Tibial nerve (tissue), 4 donors: ENCODE measurements around the gene CLTCL1. TPM values are rescaled to one million over a fixed set of nuclear protein-coding genes. Genes with fewer than 3 reads are reported as not detected.

Experiments
- DNase-seq, 2 donors: peaks; one replicate each; pipeline ENCODE4 v3.0.0-alpha.2; 2019; ENCODE audit warnings: low spot score in 2 of 2
- H3K27ac ChIP-seq, 4 donors: fragments of 200-600 bp; sonication (generic) in 3 of 4; one replicate each; pipeline ENCODE4 v1.5.1; 2017 to 2019; ENCODE audit warnings: mild to moderate bottlenecking in 1 of 4
- H3K27me3 ChIP-seq, 2 donors: fragments of 200-600 bp; sonication (generic) in 1 of 2; one replicate each; pipeline versions ENCODE4 v1.5.1 to v1.6.0; 2017 to 2019
- H3K36me3 ChIP-seq, 3 donors: fragments of 200-600 bp; sonication (generic); one replicate each; pipeline ENCODE4 v1.5.1; 2018 to 2019
- H3K4me1 ChIP-seq, 4 donors: fragments of 200-600 bp; sonication (generic) in 3 of 4; one replicate each; pipeline ENCODE4 v1.5.1; 2017 to 2019
- H3K4me3 ChIP-seq, 4 donors: fragments of 200-600 bp; sonication (generic) in 3 of 4; one replicate each; pipeline ENCODE4 v1.5.1; 2017 to 2019; ENCODE audit warnings: mild to moderate bottlenecking in 1 of 4, moderate library complexity in 1 of 4
- H3K9me3 ChIP-seq, 4 donors: fragments of 200-600 bp; sonication (generic) in 3 of 4; one replicate each; pipeline ENCODE4 v1.5.1; 2017 to 2019
- EP300 ChIP-seq, 2 donors: sonication (generic); formaldehyde crosslinking; IDR thresholded peaks; one replicate each; pipeline ENCODE4 v1.6.1; 2017; ENCODE audit warnings: antibody characterized with exemption in 2 of 2, mild to moderate bottlenecking in 1 of 2
- POLR2A ChIP-seq, 2 donors: fragments of 450-650 bp; IDR thresholded peaks; one replicate each; pipeline ENCODE4 v1.6.1; 2017; ENCODE audit warnings: antibody characterized with exemption in 2 of 2, mild to moderate bottlenecking in 2 of 2, moderate library complexity in 2 of 2
- WGBS, 2 donors: methylation state at CpG; one replicate each; pipeline ENCODE4 v1.1.5; 2018; 5-methylcytosine and 5-hydroxymethylcytosine counted together
- total RNA-seq, 4 donors: library from RNA; depleted of rRNA; stranded (reverse); fragments of >200 nt; gene quantifications; one replicate each; pipeline ENCODE4 v1.1.0, GENCODE V29; 2016
- TF ChIP-seq, protein P1 (sequence below), 5 experiments: fragments of 200-600 bp in 3 of 5; fragments of 450-650 bp in 2 of 5; sonication (generic) in 3 of 5; IDR thresholded peaks; one replicate each; pipeline ENCODE4 v1.5.1; 2016 to 2019; ENCODE audit warnings: antibody characterized with exemption in 5 of 5, mild to moderate bottlenecking in 3 of 5, moderate library complexity in 2 of 5

CLTCL1 gene
- total RNA-seq, 4 donors from 2014 or later, result 22.6 to 35.9 (median 26.8) TPM

DNA sequence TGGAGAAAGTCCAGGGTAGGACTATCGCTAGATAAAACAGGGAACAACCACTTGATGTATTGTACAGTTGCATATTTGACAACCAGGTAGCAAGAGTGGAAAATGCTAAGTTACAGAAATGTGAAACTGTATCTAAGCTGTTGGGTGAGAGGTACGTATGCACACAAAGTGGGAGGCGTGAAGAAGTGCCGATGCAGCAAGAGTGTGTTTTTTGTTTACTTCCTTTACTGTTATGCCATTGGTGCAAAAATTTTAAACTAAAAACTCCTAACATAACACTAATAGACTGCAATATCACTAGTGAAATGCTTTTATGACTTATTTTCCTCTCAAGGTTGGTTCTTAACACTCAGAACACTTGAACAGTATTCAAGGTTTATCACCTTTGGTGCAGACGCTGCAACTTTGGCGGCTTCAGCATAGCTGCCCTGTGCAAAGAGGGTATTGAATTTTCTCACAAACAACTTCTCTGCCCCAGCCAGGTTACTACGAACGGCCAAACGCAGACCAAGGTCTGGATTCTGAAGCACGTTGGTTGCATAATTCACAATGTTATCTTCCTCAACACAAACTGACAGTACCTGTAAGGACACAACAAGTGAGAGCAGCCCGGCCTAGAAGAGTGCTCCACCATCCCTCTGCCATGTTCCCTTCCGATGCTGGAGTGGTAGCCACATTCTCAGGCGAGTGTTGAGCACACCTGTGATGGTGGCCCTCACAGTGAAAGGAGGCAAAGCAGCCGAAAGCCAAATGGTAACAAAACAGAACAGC is 57.2 kb downstream of the CLTCL1 start:
- no peak for DNase-seq
- no peak overlapping the region for H3K27ac ChIP-seq
- no peaks in the 10 kb centered on the region for H3K9me3 ChIP-seq
- H3K27me3 ChIP-seq, result no peaks in the 10 kb centered on the region
- peaks cover 0 to 58% (median 2%) of the 10 kb centered on the region in 3 donors for H3K36me3 ChIP-seq
- H3K4me1 ChIP-seq, result no peaks in the 10 kb centered on the region
- H3K4me3 ChIP-seq, result no peak overlapping the region
- 93 to 94% methylated on average over 14 of the region's 14 CpGs for WGBS, 2 donors
- TF ChIP-seq EP300 (IDR thresholded peaks at IDR 0.05), result no peak
- TF ChIP-seq POLR2A (IDR thresholded peaks at IDR 0.05), result no peak

DNA sequence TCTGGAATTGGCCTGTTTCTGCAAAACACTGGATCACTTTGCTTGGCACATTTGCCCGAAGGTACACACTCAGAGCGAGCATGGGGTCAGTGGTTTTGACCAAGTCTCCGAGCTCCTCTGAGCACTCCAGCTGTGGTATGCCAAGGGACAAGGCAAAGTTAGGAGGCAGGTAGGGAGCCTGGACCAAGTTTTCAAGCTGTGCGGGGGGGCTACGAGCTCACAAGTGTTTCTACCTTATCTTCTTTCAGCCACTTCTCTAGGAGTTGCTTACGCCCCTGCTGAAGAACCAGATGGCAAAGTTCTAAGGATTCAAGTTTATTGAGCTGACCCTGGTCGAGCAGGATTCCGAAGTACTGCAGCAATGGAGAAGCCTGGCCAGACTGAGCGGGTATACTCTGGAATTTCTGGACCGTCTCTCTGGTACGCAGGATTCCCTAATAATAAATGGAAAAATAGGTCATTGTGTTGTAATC is 58.3 kb downstream of the CLTCL1 start:
- TF ChIP-seq EP300 (IDR thresholded peaks at IDR 0.05) (no peak), POLR2A (IDR thresholded peaks at IDR 0.05) (no peak)
- TF ChIP-seq, protein P1, sequence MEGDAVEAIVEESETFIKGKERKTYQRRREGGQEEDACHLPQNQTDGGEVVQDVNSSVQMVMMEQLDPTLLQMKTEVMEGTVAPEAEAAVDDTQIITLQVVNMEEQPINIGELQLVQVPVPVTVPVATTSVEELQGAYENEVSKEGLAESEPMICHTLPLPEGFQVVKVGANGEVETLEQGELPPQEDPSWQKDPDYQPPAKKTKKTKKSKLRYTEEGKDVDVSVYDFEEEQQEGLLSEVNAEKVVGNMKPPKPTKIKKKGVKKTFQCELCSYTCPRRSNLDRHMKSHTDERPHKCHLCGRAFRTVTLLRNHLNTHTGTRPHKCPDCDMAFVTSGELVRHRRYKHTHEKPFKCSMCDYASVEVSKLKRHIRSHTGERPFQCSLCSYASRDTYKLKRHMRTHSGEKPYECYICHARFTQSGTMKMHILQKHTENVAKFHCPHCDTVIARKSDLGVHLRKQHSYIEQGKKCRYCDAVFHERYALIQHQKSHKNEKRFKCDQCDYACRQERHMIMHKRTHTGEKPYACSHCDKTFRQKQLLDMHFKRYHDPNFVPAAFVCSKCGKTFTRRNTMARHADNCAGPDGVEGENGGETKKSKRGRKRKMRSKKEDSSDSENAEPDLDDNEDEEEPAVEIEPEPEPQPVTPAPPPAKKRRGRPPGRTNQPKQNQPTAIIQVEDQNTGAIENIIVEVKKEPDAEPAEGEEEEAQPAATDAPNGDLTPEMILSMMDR (IDR thresholded peaks at IDR 0.05), result no peak
- peaks cover 0 to 63% (median 2%) of the 10 kb centered on the region in 3 donors for H3K36me3 ChIP-seq
- no peak for DNase-seq
- no peaks in the 10 kb centered on the region for H3K4me1 ChIP-seq
- WGBS, 2 donors, result 91 to 93% methylated on average over 11 of the region's 11 CpGs
- no peaks in the 10 kb centered on the region for H3K27me3 ChIP-seq
- no peak overlapping the region for H3K27ac ChIP-seq
- H3K9me3 ChIP-seq, result no peaks in the 10 kb centered on the region
- H3K4me3 ChIP-seq, result no peak overlapping the region

DNA sequence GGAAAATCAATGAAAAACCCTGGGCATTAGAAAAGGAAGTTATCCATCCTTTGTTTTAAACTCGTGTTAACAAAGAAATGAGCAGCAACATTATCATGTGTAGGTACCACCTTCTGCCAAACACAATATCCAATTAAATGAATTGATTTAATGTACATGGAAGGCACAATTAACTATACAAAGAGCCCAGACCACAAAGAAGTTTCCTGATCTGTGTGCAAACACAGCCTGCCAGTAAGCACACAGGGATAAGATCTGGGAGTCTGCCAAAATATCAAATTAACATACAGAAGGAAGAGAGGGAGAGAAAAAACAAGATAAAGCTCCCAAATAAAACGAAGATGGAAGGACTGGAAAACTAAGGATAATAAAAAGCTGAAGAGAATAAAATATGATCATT is 58.9 kb downstream of the CLTCL1 start:
- TF ChIP-seq EP300 (IDR thresholded peaks at IDR 0.05) (no peak), POLR2A (IDR thresholded peaks at IDR 0.05) (no peak)
- TF ChIP-seq, protein P1 (IDR thresholded peaks at IDR 0.05), result no peak
- Histone ChIP-seq H3K9me3 (no peaks in the 10 kb centered on the region), H3K4me3 (no peak overlapping the region), H3K4me1 (no peaks in the 10 kb centered on the region), H3K27me3 (no peaks in the 10 kb centered on the region), H3K36me3 (peaks cover 0 to 69% (median 2%) of the 10 kb centered on the region in 3 donors), H3K27ac (no peak overlapping the region)
- DNase-seq, result no peak
- 59 to 65% methylated on average over 2 of the region's 2 CpGs for WGBS, 2 donors

DNA sequence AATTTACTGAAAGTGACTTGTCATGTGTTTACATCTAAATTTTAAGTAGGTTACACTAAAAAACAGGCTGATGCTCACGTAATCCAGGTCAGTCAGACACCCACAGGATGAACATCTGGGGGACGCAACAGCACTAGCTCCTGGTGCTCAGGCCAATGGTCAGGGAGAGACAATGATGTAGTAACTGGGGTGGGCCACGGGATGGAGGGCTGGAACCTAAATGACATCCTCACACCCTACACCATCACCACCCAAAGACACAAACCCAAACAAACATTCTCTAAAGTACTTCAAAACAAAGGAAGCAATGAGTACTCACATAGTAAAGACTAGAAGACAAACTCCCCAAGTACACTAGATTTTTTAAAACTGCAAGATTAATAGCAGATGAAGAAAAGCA is 59.5 kb downstream of the CLTCL1 start:
- Histone ChIP-seq H3K4me3 (no peak overlapping the region), H3K9me3 (no peaks in the 10 kb centered on the region), H3K27me3 (no peaks in the 10 kb centered on the region), H3K36me3 (peaks cover 0 to 72% (median 2%) of the 10 kb centered on the region in 3 donors), H3K4me1 (no peaks in the 10 kb centered on the region), H3K27ac (no peak overlapping the region)
- 85 to 100% methylated on average over 3 of the region's 3 CpGs for WGBS, 2 donors
- no peak for TF ChIP-seq POLR2A (IDR thresholded peaks at IDR 0.05)
- no peak for TF ChIP-seq EP300 (IDR thresholded peaks at IDR 0.05)
- TF ChIP-seq, protein P1 (IDR thresholded peaks at IDR 0.05), result no peak
- DNase-seq, result no peak

DNA sequence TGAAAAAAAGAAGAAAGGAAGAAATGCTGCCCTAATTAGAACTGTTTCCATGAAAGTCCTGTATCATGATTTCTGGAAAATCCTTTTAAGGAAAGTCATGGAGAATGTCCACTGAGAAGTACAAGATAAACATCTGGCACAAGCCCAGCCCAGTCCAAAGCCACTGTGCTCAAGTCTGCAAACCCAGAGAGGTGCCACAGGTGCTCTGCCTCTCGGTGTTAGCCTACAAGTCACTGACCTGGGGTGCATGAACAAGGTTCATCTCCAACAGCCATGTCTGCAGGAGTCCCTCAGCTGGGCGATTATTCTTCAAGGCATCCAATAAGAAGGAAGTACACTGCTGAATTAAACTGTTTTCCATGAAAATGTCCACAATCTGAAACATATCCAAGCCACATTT is 61.9 kb downstream of the CLTCL1 start:
- peaks cover 0 to 83% (median 2%) of the 10 kb centered on the region in 3 donors for H3K36me3 ChIP-seq
- no peak for DNase-seq
- H3K27ac ChIP-seq, result no peak overlapping the region
- no peaks in the 10 kb centered on the region for H3K9me3 ChIP-seq
- no peaks in the 10 kb centered on the region for H3K27me3 ChIP-seq
- TF ChIP-seq POLR2A (IDR thresholded peaks at IDR 0.05), result no peak
- TF ChIP-seq, protein P1 (IDR thresholded peaks at IDR 0.05), result no peak
- no peak for TF ChIP-seq EP300 (IDR thresholded peaks at IDR 0.05)
- WGBS, 2 donors, result 73 to 82% methylated on average over 2 of the region's 2 CpGs
- no peaks in the 10 kb centered on the region for H3K4me1 ChIP-seq
- no peak overlapping the region for H3K4me3 ChIP-seq
